MM.1S (cell line): Measurements from ENCODE around the gene PHF3.

ENCODE experiments used
- CTCF ChIP-seq: fragments of 300-600 bp; sonication (generic); IDR thresholded peaks from 2 replicates; pipeline ENCODE4 v1.5.1; 2016; ENCODE audit warnings: antibody characterized with exemption, low read length, mixed read lengths
- EZH2 ChIP-seq: fragments of 300-600 bp; sonication (generic); optimal IDR thresholded peaks from 2 replicates; pipeline ENCODE3; 2017; ENCODE audit warnings: low read depth, mild to moderate bottlenecking, antibody characterized with exemption, low read length, mixed read lengths

DNA sequence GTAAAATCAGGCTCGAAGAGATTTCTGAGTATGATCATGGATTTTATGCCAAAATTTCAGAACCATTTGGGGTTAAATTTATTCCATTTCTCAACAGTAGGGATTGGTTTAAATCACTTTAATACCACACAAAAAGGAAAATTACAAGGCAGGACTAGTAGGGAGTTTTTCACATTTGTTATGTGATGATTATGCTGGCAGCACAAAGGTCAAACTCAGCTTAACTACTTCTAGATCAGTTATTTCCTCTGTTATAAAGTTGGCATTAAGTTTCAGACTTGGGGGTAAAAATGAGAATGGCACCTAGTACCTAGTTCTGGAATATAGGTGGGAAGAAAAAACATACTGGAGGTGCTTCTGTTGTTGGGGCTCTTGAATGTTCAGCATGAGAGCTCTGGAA lies 39.5 kb downstream of the PHF3 start:
- TF ChIP-seq CTCF (no peak), EZH2 (no peak)
